Keratinocyte (primary cell): ENCODE data around the gene MKS1. TPM values are rescaled to one million over a fixed set of nuclear protein-coding genes. Genes with fewer than 3 reads are reported as not detected.

ENCODE experiments used
- DNase-seq: peaks from one replicate; pipeline ENCODE4 v3.0.0-alpha.2; 2011; ENCODE audit warnings: low read depth, missing footprints, low spot score
- FAIRE-seq: peaks from 2 replicates; lab custom pipeline; 2011; peaks lifted over from hg19 to GRCh38; lab: Jason Lieb, UNC
- H2AFZ ChIP-seq: 2 replicates; pipeline ENCODE4 v1.6.0; 2012; ENCODE audit warnings: low read length, control low read depth, inconsistent platforms; ENCODE audit not compliant: control insufficient read depth
- H3K27ac ChIP-seq: 2 replicates; pipeline ENCODE4 v1.5.1; 2011; ENCODE audit warnings: low read length; ENCODE audit not compliant: control insufficient read depth, insufficient read depth
- H3K27me3 ChIP-seq: 3 replicates; pipeline ENCODE4 v1.6.0; 2011; ENCODE audit warnings: low read length; ENCODE audit not compliant: control insufficient read depth, insufficient read depth; ENCODE audit errors: extremely low read depth
- H3K36me3 ChIP-seq, 2 experiments: 2 replicates in 1 of 2; 3 replicates in 1 of 2; pipeline ENCODE4 v1.5.1; 2011; ENCODE audit warnings: low read length in 2 of 2, mild to moderate bottlenecking in 1 of 2; ENCODE audit not compliant: control insufficient read depth in 2 of 2, insufficient read depth in 2 of 2; ENCODE audit errors: extremely low read depth in 1 of 2
- H3K4me1 ChIP-seq: 3 replicates; pipeline ENCODE4 v1.5.1; 2011; ENCODE audit warnings: low read length; ENCODE audit not compliant: control insufficient read depth, insufficient read depth; ENCODE audit errors: extremely low read depth
- H3K4me2 ChIP-seq: 3 replicates; pipeline ENCODE4 v1.6.0; 2011; ENCODE audit warnings: low read depth, low read length; ENCODE audit not compliant: control insufficient read depth, insufficient read depth; ENCODE audit errors: extremely low read depth
- H3K4me3 ChIP-seq, 3 experiments: fragments of 200-600 bp in 1 of 3; sonication (generic) in 1 of 3; 2 replicates in 2 of 3; 3 replicates in 1 of 3; pipeline ENCODE4 v1.5.1; 2011 to 2016; ENCODE audit warnings: low read length in 3 of 3, mild to moderate bottlenecking in 3 of 3, control low read depth in 2 of 3, inconsistent platforms in 1 of 3, low read depth in 1 of 3, mixed read lengths in 1 of 3, mixed run types in 1 of 3, moderate library complexity in 1 of 3; ENCODE audit not compliant: control insufficient read depth in 2 of 3, insufficient read depth in 2 of 3; ENCODE audit errors: extremely low read depth in 1 of 3
- H3K79me2 ChIP-seq: 2 replicates; pipeline ENCODE4 v1.6.0; 2012; ENCODE audit warnings: low read length; ENCODE audit not compliant: control insufficient read depth, insufficient read depth
- H3K9ac ChIP-seq: 3 replicates; pipeline ENCODE4 v1.6.0; 2011; ENCODE audit warnings: low read length; ENCODE audit not compliant: control insufficient read depth, insufficient read depth; ENCODE audit errors: extremely low read depth
- H3K9me1 ChIP-seq: 3 replicates; pipeline ENCODE4 v1.6.0; 2011; ENCODE audit warnings: low read length; ENCODE audit not compliant: control insufficient read depth, insufficient read depth; ENCODE audit errors: extremely low read depth
- H3K9me3 ChIP-seq: 2 replicates; pipeline ENCODE4 v1.5.1; 2012; ENCODE audit warnings: low read depth, low read length; ENCODE audit not compliant: control insufficient read depth
- H4K20me1 ChIP-seq: 3 replicates; pipeline ENCODE4 v1.6.0; 2011; ENCODE audit warnings: low read length; ENCODE audit not compliant: control insufficient read depth, insufficient read depth; ENCODE audit errors: extremely low read depth
- EZH2 ChIP-seq: IDR thresholded peaks from one replicate; pipeline ENCODE4 v1.6.1; 2012; ENCODE audit warnings: inconsistent platforms, mild to moderate bottlenecking, low read length, moderate library complexity
- dilution Hi-C: fragments of 300-500 bp; cut with MboI; formaldehyde crosslinking; loops from one replicate; pipeline ENCODE4 v1.7.0; 2020; ENCODE audit warnings: low sequenced_read_pairs; ENCODE audit not compliant: extremely low pct_ligation_motif_present
- polyA plus RNA-seq, 5 experiments: library from polyadenylated mRNA; depleted of rRNA in 3 of 5; stranded (reverse) in 3 of 5; stranded (forward) in 1 of 5; unstranded in 1 of 5; fragments of >200 nt; gene quantifications; 1 replicate in 1 of 5; 2 replicates in 3 of 5; 3 replicates in 1 of 5; pipeline versions ENCODE4 v1.2.1 to v1.2.3, GENCODE V29; 2011 to 2012; ENCODE audit warnings: missing spikeins in 2 of 5, low read depth in 1 of 5, low replicate concordance in 1 of 5
- TF ChIP-seq, protein P1 (sequence below), 3 experiments: IDR thresholded peaks in 1 of 3; conservative IDR thresholded peaks in 1 of 3; optimal IDR thresholded peaks in 1 of 3; 2 replicates in 2 of 3; 3 replicates in 1 of 3; pipeline versions ENCODE3 to v1.5.1; 2011; ENCODE audit warnings: low read length in 3 of 3, mild to moderate bottlenecking in 3 of 3, moderate library complexity in 2 of 3, control low read depth in 1 of 3, inconsistent platforms in 1 of 3; ENCODE audit not compliant: insufficient read depth in 2 of 3; ENCODE audit errors: extremely low read depth in 1 of 3

Gene MKS1
- polyA plus RNA-seq, 1 donor (not counting 4 experiments of a cell fraction or from before 2014, with no cell fraction given), result 12.2 TPM

DNA sequence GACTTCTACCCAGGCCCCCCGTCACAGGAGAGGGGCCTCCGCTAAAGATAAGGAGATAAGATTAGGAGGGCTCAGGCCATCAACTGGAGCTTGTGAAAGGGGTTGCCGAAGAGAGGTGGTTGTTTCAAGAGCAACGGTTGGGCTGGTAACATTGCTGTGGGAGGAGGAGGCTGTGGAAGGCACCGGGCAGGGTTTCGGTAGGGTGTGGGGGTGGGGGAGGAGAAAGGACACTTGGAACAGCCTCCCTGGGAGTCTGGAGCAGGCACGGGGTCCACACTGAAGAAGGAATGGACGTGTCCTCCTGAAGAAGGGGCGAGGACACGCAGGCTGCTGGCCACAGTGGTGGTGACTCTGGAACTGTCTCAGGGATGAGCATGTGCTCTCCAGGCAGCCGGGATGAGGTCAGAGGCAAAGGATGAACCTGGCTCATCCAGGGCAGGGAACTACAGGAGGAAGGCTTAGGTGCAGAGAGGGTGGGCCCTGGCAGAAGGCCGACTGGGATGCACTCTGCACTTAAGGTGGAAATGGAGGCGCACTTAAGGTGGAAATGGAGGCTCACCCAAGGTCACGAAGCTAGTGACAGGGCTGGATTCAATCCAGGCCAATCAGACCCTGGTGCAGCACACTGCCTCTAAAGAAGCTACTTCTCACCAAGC is 27.7 kb downstream of the MKS1 start:
- no peaks in the 10 kb centered on the region for H3K79me2 ChIP-seq
- TF ChIP-seq, protein P1, sequence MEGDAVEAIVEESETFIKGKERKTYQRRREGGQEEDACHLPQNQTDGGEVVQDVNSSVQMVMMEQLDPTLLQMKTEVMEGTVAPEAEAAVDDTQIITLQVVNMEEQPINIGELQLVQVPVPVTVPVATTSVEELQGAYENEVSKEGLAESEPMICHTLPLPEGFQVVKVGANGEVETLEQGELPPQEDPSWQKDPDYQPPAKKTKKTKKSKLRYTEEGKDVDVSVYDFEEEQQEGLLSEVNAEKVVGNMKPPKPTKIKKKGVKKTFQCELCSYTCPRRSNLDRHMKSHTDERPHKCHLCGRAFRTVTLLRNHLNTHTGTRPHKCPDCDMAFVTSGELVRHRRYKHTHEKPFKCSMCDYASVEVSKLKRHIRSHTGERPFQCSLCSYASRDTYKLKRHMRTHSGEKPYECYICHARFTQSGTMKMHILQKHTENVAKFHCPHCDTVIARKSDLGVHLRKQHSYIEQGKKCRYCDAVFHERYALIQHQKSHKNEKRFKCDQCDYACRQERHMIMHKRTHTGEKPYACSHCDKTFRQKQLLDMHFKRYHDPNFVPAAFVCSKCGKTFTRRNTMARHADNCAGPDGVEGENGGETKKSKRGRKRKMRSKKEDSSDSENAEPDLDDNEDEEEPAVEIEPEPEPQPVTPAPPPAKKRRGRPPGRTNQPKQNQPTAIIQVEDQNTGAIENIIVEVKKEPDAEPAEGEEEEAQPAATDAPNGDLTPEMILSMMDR (optimal IDR thresholded peaks at IDR 0.05 in 1 of 3, IDR thresholded peaks at IDR 0.05 in 1 of 3, conservative IDR thresholded peaks at IDR 0.05 in 1 of 3; ENCODE audit: extremely low read depth in 1 of 3, insufficient read depth in 2 of 3, low read length in 3 of 3), result no peak
- TF ChIP-seq EZH2, result no peak
- no peaks in the 10 kb centered on the region for H3K36me3 ChIP-seq
- H3K4me2 ChIP-seq, result no peak overlapping the region
- dilution Hi-C loops, result no loop called here
- no peak for DNase-seq
- no peaks in the 10 kb centered on the region for H4K20me1 ChIP-seq
- no peaks in the 10 kb centered on the region for H3K9me1 ChIP-seq
- no peak overlapping the region for H3K4me3 ChIP-seq
- no peak overlapping the region for H2AFZ ChIP-seq
- no peak for FAIRE-seq
- H3K9me3 ChIP-seq, result no peaks in the 10 kb centered on the region
- no peak overlapping the region for H3K9ac ChIP-seq
- no peak overlapping the region for H3K27ac ChIP-seq
- H3K27me3 ChIP-seq, result peaks cover 4% of the 10 kb centered on the region
- peaks cover 9% of the 10 kb centered on the region for H3K4me1 ChIP-seq

DNA sequence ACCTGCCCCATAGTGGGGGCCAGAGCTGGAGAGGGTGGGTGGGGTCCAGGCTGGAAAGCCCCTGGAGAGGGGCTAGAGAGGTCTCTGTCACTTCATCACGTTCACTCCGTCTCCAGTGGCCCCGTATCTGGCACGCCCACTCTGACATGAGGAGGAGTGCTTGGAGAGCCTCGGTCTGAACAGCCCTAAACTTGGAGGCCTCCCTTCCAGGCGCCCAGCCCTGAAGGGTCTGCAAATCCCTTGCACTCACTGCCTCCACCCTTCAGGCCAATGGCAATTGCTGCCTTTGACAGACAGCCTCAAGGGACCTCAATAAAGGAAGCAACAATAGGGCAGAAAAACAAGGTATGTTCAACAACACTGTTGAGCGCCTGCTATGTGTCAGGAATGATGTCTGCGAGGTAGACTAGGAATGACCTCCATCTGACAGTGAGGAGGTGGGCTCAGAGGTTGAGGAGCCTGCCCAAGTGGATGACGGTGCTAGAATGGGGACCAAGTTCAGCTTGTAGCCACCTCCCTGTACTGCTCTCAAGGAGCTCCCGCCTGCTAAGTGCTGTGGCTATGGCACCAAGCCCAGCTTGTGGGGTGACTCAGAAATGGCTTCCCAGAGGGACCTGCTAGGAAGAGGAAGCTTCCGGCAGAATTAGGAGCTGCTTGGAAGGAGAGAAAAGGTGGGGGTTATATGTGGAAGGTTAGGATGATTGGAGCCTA is 29.5 kb downstream of the MKS1 start:
- no peak overlapping the region for H3K9ac ChIP-seq
- H3K9me1 ChIP-seq, result no peaks in the 10 kb centered on the region
- H3K27ac ChIP-seq, result no peak overlapping the region
- no peak overlapping the region for H3K4me3 ChIP-seq
- H4K20me1 ChIP-seq, result no peaks in the 10 kb centered on the region
- DNase-seq (peak; percentile 30), FAIRE-seq (peak; percentile 84)
- H2AFZ ChIP-seq, result no peak overlapping the region
- no peak overlapping the region for H3K4me2 ChIP-seq
- H3K27me3 ChIP-seq, result peaks cover 4% of the 10 kb centered on the region
- dilution Hi-C loops, result no loop called here
- no peaks in the 10 kb centered on the region for H3K79me2 ChIP-seq
- H3K4me1 ChIP-seq, result peaks cover 13% of the 10 kb centered on the region
- no peaks in the 10 kb centered on the region for H3K9me3 ChIP-seq
- H3K36me3 ChIP-seq, result no peaks in the 10 kb centered on the region
- TF ChIP-seq, protein P1 (optimal IDR thresholded peaks at IDR 0.05 in 1 of 3, IDR thresholded peaks at IDR 0.05 in 1 of 3, conservative IDR thresholded peaks at IDR 0.05 in 1 of 3; ENCODE audit: extremely low read depth in 1 of 3, insufficient read depth in 2 of 3, low read length in 3 of 3), result no peak
- no peak for TF ChIP-seq EZH2
